MM.1S (cell line): ENCODE data around the gene TMEM14A.

Experiments
- DNase-seq: peaks from one replicate; pipeline ENCODE4 v3.0.0-alpha.2; 2015
- H2AFZ ChIP-seq: fragments of 300-600 bp; sonication (generic); 2 replicates; pipeline ENCODE4 v1.6.0; 2016; ENCODE audit warnings: antibody characterized with exemption, low read length
- H3F3A ChIP-seq: fragments of 300-600 bp; sonication (generic); 2 replicates; pipeline ENCODE4 v1.6.1; 2016; ENCODE audit warnings: mild to moderate bottlenecking, antibody characterized with exemption, low read length, moderate library complexity, mixed read lengths; ENCODE audit not compliant: insufficient read depth
- H3K27ac ChIP-seq: fragments of 300-600 bp; sonication (generic); 2 replicates; pipeline ENCODE4 v1.5.1; 2016; ENCODE audit warnings: mild to moderate bottlenecking, low read length
- H3K27me3 ChIP-seq: fragments of 300-600 bp; sonication (generic); replicated peaks from 2 replicates; pipeline ENCODE4 v1.6.0; 2016; ENCODE audit warnings: low read length; ENCODE audit not compliant: insufficient read depth
- H3K36me3 ChIP-seq: fragments of 300-600 bp; sonication (generic); replicated peaks from 2 replicates; pipeline ENCODE4 v1.6.1; 2016; ENCODE audit warnings: mild to moderate bottlenecking, low read length, mixed read lengths; ENCODE audit not compliant: insufficient read depth
- H3K4me1 ChIP-seq: fragments of 300-600 bp; sonication (generic); 2 replicates; pipeline ENCODE4 v1.6.1; 2016; ENCODE audit warnings: low read length, mixed read lengths
- H3K4me2 ChIP-seq: fragments of 300-600 bp; sonication (generic); 2 replicates; pipeline ENCODE4 v1.6.0; 2016; ENCODE audit warnings: low read depth, low read length
- H3K4me3 ChIP-seq: fragments of 300-600 bp; sonication (generic); 2 replicates; pipeline ENCODE4 v1.5.1; 2016; ENCODE audit warnings: low read length, mixed read lengths
- H3K79me2 ChIP-seq: fragments of 300-600 bp; sonication (generic); 2 replicates; pipeline ENCODE4 v1.6.1; 2016; ENCODE audit warnings: mixed run types, low read length, mixed read lengths
- H3K9ac ChIP-seq: fragments of 300-600 bp; sonication (generic); 2 replicates; pipeline ENCODE4 v1.6.1; 2016; ENCODE audit warnings: low read length, mixed read lengths
- H3K9me2 ChIP-seq: fragments of 300-600 bp; sonication (generic); replicated peaks from 2 replicates; pipeline ENCODE4 v1.6.1; 2016; ENCODE audit warnings: mild to moderate bottlenecking, low read length, mixed read lengths; ENCODE audit not compliant: insufficient read depth
- H3K9me3 ChIP-seq: fragments of 300-600 bp; sonication (generic); replicated peaks from 2 replicates; pipeline ENCODE4 v1.6.1; 2016; ENCODE audit warnings: mild to moderate bottlenecking, low read length, mixed read lengths; ENCODE audit not compliant: insufficient read depth
- H4K20me1 ChIP-seq: fragments of 300-600 bp; sonication (generic); 2 replicates; pipeline ENCODE4 v1.6.1; 2016; ENCODE audit warnings: mild to moderate bottlenecking, low read length, moderate library complexity, mixed read lengths; ENCODE audit not compliant: insufficient read depth
- EZH2 ChIP-seq: fragments of 300-600 bp; sonication (generic); optimal IDR thresholded peaks from 2 replicates; pipeline ENCODE3; 2017; ENCODE audit warnings: low read depth, mild to moderate bottlenecking, antibody characterized with exemption, low read length, mixed read lengths
- EZH2phosphoT487 ChIP-seq: fragments of 300-600 bp; sonication (generic); IDR thresholded peaks from 2 replicates; pipeline ENCODE4 v1.6.1; 2018; ENCODE audit warnings: antibody characterized with exemption, low read length
- TF ChIP-seq, protein P1 (sequence below): fragments of 300-600 bp; sonication (generic); IDR thresholded peaks from 2 replicates; pipeline ENCODE4 v1.5.1; 2016; ENCODE audit warnings: antibody characterized with exemption, low read length, mixed read lengths

TMEM14A gene

GRCh38 chr6:52728394-52728793, 57.5 kb downstream of the TMEM14A start:
- no peak for TF ChIP-seq EZH2
- no peak for TF ChIP-seq EZH2phosphoT487
- TF ChIP-seq, protein P1, sequence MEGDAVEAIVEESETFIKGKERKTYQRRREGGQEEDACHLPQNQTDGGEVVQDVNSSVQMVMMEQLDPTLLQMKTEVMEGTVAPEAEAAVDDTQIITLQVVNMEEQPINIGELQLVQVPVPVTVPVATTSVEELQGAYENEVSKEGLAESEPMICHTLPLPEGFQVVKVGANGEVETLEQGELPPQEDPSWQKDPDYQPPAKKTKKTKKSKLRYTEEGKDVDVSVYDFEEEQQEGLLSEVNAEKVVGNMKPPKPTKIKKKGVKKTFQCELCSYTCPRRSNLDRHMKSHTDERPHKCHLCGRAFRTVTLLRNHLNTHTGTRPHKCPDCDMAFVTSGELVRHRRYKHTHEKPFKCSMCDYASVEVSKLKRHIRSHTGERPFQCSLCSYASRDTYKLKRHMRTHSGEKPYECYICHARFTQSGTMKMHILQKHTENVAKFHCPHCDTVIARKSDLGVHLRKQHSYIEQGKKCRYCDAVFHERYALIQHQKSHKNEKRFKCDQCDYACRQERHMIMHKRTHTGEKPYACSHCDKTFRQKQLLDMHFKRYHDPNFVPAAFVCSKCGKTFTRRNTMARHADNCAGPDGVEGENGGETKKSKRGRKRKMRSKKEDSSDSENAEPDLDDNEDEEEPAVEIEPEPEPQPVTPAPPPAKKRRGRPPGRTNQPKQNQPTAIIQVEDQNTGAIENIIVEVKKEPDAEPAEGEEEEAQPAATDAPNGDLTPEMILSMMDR: no peak
- no peaks in the 10 kb centered on the region for H3F3A ChIP-seq
- H3K4me1 ChIP-seq: peaks cover 6% of the 10 kb centered on the region
- H3K36me3 ChIP-seq: no peaks in the 10 kb centered on the region
- H3K27ac ChIP-seq: no peak overlapping the region
- no peaks in the 10 kb centered on the region for H4K20me1 ChIP-seq
- H3K9me3 ChIP-seq: no peaks in the 10 kb centered on the region
- H3K9me2 ChIP-seq: no peaks in the 10 kb centered on the region
- H3K4me3 ChIP-seq: no peak overlapping the region
- no peak for DNase-seq
- H3K27me3 ChIP-seq: no peaks in the 10 kb centered on the region
- no peak overlapping the region for H3K4me2 ChIP-seq
- no peak overlapping the region for H2AFZ ChIP-seq
- no peak overlapping the region for H3K9ac ChIP-seq
- no peaks in the 10 kb centered on the region for H3K79me2 ChIP-seq

DNA sequence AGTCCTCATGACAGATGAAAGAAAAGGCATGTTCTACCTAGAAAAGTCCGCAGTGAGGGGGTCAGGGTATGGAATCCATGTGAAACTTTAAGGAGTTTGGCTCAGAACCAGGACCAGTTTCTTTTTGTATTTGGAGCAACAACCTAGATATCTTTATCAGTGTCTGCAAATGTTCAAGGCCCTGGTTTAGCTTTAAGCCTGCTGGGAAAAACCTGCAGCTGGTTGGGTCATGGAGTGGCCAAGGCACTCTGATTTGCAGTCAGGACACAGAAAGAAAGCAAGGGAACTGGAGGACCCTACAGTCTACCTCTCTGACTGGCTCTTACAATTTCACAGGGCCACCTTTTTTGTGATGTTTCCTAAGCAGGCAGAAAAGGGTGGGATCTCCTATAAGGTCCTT, 58.7 kb downstream of the TMEM14A start:
- no peaks in the 10 kb centered on the region for H3K27me3 ChIP-seq
- no peak for DNase-seq
- peaks cover 5% of the 10 kb centered on the region for H3K4me1 ChIP-seq
- H3K9me3 ChIP-seq: no peaks in the 10 kb centered on the region
- TF ChIP-seq, protein P1: no peak
- no peak for TF ChIP-seq EZH2
- no peak for TF ChIP-seq EZH2phosphoT487
- H3F3A ChIP-seq: no peaks in the 10 kb centered on the region
- H3K4me3 ChIP-seq: no peak overlapping the region
- no peaks in the 10 kb centered on the region for H3K36me3 ChIP-seq
- H3K9me2 ChIP-seq: no peaks in the 10 kb centered on the region
- H3K79me2 ChIP-seq: no peaks in the 10 kb centered on the region
- H3K27ac ChIP-seq: no peak overlapping the region
- no peaks in the 10 kb centered on the region for H4K20me1 ChIP-seq
- H2AFZ ChIP-seq: no peak overlapping the region
- no peak overlapping the region for H3K4me2 ChIP-seq
- H3K9ac ChIP-seq: no peak overlapping the region

GRCh38 chr6:52731719-52732118, 60.8 kb downstream of the TMEM14A start:
- H3K36me3 ChIP-seq: no peaks in the 10 kb centered on the region
- no peaks in the 10 kb centered on the region for H3K79me2 ChIP-seq
- H2AFZ ChIP-seq: no peak overlapping the region
- no peak overlapping the region for H3K9ac ChIP-seq
- no peak for DNase-seq
- H3K9me2 ChIP-seq: no peaks in the 10 kb centered on the region
- no peaks in the 10 kb centered on the region for H3K4me1 ChIP-seq
- no peak overlapping the region for H3K4me2 ChIP-seq
- no peaks in the 10 kb centered on the region for H4K20me1 ChIP-seq
- no peaks in the 10 kb centered on the region for H3K27me3 ChIP-seq
- no peaks in the 10 kb centered on the region for H3F3A ChIP-seq
- H3K27ac ChIP-seq: no peak overlapping the region
- H3K9me3 ChIP-seq: no peaks in the 10 kb centered on the region
- no peak overlapping the region for H3K4me3 ChIP-seq
- no peak for TF ChIP-seq EZH2
- no peak for TF ChIP-seq EZH2phosphoT487
- TF ChIP-seq, protein P1: no peak

DNA sequence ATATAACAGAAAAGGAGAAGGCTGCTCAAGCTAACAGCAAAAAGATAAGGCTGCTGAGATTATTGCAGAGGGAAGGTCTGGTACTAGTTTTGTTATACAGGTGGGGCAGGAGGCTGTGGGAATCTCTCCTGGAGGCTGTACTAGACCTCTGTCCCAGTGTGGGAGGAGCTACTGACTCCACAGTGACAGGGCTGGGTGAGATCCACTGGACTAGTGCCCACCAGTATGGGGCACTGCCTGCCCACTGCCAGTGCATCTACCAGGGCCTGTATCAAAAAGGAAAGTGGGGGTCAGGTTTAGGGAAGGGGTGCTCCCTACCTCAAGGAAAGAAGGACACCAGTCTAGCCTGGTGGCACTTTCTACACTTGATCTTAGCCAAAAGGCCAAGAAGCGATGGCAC, 62.3 kb downstream of the TMEM14A start:
- Histone ChIP-seq H3K27ac (no peak overlapping the region), H2AFZ (no peak overlapping the region), H3F3A (no peaks in the 10 kb centered on the region), H3K36me3 (no peaks in the 10 kb centered on the region), H3K9ac (no peak overlapping the region), H3K27me3 (no peaks in the 10 kb centered on the region), H4K20me1 (no peaks in the 10 kb centered on the region), H3K4me2 (no peak overlapping the region), H3K4me1 (no peaks in the 10 kb centered on the region), H3K9me3 (no peaks in the 10 kb centered on the region), H3K9me2 (no peaks in the 10 kb centered on the region), H3K79me2 (no peaks in the 10 kb centered on the region), H3K4me3 (no peak overlapping the region)
- DNase-seq: no peak
- no peak for TF ChIP-seq EZH2
- no peak for TF ChIP-seq EZH2phosphoT487
- TF ChIP-seq, protein P1: no peak
